Activated CD4-positive, CD25-positive, alpha-beta regulatory T cell treated with anti-CD3 and anti-CD28 coated beads, Interleukin-2, amount 50 U/mL, for 24 hours (primary cell): ENCODE results near the gene C2orf68.
"Not testable (repeated sequence)": the region's sequence is repeated elsewhere in the genome, so short reads cannot be mapped to it uniquely, and the experiment has no call there.

Experiments used
- ATAC-seq, 2 donors: fragments of 150-1000 bp; cut with Tn5 transposase; one replicate each; pipeline ENCODE4 v1.10.0; 2021; ENCODE audit warnings: mild to moderate bottlenecking in 1 of 2, moderate library complexity in 1 of 2

C2orf68 gene

DNA sequence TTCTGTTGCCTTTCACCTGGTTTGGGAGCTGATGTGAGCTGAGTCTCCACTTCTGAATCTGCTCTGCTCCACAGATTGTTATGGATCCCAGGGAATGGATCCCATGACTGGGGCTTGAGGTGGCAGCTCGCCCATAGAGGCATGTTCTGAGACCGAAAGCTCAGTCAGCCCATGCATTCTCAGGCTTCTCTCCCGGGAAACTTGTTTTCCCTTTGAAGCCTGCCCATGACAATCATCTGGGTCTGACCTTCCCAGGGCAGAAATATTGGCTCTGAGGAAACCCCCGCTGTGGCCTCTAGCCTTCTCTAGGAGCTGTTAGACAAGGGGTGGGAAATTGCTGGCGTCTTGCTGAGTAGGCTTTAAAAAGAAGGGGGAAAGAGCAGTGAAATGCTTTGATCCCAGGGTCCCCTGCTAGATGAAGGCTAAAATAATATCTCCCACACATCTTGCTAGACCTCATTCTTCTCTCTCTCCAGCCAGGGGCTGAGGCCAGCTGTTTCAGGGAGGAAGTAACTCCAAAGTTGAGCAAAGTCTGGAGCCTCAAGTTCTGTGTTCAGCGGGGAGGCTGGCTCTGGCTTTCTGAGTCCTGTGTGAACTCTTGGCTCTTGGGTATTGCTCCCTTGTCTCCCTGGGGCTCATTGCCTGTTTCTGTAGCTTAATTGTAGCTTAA lies 32.5 kb downstream of the C2orf68 start:
- ATAC-seq = no peak

DNA sequence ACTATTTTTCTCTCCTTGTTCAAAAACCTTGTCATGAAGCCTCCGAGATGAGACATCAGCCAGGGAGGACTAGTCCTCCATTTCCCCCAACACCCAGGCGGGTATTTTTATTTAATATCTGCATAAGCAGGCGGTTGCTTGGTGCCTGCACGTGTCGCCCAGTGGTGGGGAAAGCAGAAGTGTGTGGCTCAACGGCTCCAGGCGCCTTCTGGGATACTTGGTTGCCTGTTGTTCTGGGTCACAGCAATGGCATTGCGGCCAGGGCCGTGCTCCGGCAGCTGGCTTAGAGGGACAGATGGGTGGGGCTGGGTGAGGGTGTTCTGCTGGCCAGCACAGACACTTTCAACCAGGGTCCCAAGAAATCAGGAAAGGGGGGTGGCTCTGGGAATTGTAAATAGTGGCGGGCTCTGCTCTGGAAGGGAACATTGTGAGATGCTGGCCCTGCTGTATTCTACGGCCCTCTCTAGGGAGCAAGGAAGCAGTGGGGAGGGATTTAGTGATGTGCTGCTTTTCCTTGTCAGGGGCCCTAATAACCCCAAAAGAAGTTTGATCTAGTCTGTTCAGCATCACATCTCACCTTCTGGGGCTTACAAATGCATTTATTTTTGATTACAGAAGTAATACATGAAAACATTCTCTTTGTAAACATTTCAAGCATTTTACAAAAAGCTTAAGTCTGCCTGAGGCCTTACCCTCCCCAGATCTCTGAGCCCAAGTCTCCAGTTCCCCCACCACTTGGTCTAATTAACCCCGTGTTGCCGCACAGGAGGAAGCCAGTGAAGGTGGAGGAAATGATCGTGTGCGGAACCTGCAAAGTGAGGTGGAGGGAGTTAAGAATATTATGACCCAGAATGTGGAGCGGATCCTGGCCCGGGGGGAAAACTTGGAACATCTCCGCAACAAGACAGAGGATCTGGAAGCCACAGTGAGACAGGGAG lies 33.4 kb downstream of the C2orf68 start:
- peak; percentile 52 to 54 for ATAC-seq

DNA sequence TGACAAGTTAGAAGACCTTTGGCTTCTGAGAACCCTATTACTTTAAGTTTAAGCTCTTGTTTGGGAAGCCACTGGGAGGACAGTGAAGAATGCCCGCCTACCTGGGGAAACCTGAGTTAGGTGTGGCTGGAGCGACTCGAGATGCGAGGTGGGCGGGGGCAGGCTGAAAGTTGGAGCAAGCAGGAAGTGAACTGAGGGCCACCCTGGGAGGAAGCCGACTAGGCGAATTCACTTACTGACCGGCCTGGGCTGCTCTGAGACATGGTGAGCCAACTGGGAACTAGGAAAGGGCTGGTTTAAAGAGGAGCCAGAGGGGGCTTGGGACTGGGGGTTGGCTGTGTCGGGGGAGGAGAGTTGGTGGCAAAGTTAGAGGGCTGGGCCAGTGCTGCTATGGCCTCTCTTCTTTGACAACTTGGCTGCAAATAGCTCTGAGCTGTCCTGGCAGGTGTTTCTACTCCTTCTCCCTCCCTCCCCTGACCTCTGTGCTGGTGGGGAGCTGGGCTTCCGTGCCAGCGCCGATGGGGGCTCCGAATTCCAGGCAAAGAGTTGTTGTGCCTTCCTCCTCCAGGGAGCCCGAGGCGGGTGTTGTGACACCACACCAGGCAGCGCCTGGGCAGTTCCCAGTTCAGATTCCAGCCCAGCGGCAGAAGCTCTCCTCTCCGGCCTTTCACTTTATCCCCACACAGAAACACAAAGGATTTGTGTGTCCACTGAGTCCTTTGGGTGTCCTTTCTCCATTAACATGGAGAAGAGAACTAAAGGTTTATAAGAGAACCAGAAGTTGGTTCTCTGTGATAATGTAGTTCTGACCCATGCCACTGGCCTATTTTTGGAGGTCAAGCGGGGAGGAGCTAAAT lies 34.3 kb downstream of the C2orf68 start, which contains the start of gene VAMP8:
Gene VAMP8 (plus strand): TSS at position 201 of the 857 bp plus-strand sequence. CDS start 61 bp downstream, at position 262.
- peak; percentile 78 to 83 for ATAC-seq

GRCh38 chr2:85577063-85577385 lies 34.8 kb downstream of the C2orf68 start:
- no peak for ATAC-seq

DNA sequence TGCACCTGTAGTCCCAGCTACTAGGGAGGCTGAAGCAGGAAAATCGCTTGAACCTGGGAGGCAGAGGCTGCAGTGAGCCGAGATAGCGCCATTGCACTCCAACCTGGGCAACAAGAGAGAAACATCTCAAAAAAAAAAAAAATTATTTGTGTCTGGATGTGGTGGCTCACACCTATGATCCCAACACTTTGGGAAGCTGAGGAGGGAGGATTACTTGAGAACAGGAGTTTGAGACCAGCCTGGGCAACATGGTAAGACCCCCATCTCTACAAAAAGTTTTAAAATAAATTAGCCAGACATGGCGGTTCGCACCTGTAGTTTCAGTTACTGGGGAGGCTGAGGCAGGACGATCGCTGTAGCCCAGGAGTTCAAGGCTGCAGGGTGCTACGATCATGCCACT lies 36.1 kb downstream of the C2orf68 start:
- ATAC-seq = no peak

GRCh38 chr2:85566265-85566664 lies 45.6 kb downstream of the C2orf68 start:
- ATAC-seq = no peak

DNA sequence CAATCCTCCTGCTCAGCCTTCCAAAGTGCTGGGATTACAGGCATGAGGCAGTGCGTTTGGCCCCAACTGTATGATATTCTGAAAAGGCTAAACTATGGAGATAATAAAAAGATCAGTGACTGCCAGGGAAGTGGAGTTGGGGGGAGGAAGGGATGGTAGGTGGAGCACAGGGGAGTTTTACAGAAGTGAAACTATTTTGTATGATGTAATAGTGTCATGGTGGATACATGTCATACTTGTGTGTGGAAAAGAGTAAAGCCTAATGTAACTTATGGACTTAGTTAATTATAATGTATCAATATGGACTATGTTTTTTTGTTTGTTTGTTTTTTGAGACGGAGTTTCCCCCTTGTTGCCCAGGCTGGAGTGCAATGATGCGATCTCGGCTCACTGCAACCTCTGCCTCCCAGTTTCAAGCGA lies 47.7 kb downstream of the C2orf68 start:
- no peak for ATAC-seq

GRCh38 chr2:85561280-85562212 lies 50.3 kb downstream of the C2orf68 start, which contains the start of gene GGCX:
Gene GGCX (minus strand): TSS chr2:85561493. CDS start chr2:85561428, 65 bp downstream.
- ATAC-seq = peak; percentile 95 to 96

DNA sequence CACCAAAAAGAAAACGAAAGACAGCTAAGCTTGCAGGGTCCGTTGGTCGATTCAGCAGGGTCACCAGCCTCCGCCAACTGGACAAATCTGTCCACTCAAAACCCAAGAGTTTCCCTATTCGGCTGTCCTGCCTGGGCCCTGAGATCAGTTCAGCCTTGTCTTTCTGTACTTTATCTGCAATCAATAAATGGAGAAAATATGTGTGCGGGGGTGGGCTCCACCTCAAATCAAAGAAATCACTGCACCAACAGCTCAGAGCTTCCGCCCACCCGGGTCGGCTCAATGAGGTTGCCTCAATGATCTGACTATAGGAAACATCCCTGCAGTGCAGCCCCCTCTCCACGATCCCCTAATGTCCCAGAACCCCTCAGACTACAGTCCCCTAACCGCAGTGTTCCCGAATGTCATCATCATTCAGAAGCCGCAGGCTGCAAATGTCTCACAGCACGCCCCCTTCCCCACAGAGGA lies 51.0 kb downstream of the C2orf68 start:
- ATAC-seq = peak in 1 of 2 donors; percentile 8

- not testable (repeated sequence) for ATAC-seq
These were observed 51.5 kb downstream of the C2orf68 start for GRCh38 chr2:85560403-85560726.

DNA sequence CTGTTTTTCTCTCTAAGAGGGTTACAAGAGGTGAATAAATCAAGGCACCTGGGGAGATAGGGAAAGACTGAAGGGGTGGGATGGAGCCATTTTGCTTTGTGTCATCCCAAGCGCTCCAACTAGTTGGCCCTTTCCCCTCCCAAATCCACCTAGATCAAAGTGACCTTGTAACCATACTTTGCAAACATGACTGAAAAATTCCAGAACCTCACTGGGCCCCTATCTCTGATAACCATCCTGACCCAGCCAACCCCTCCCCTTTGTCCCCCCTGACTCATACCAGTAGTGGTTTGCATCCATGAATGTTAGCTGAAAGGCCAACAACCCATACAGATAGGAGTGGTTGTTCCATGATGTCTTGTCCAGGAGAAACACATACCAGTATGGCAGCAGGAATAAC lies 53.7 kb downstream of the C2orf68 start:
- no peak for ATAC-seq

GRCh38 chr2:85557130-85557529 lies 54.7 kb downstream of the C2orf68 start:
- ATAC-seq = no peak
